Peyer's patch (tissue), 4 donors: ENCODE results near the gene CEP85L.

Experiments used
- CTCF ChIP-seq, 6 experiments: fragments of 450-650 bp in 4 of 6; fragments of 200-600 bp in 2 of 6; sonication (generic) in 1 of 6; IDR thresholded peaks; one replicate each; pipeline ENCODE4 v1.5.1; 2017 to 2019; ENCODE audit warnings: antibody characterized with exemption in 6 of 6, mild to moderate bottlenecking in 3 of 6, moderate library complexity in 1 of 6
- POLR2A ChIP-seq, 2 donors: fragments of 450-650 bp; IDR thresholded peaks; one replicate each; pipeline ENCODE4 v1.5.1; 2017; ENCODE audit warnings: antibody characterized with exemption in 2 of 2, mild to moderate bottlenecking in 2 of 2, moderate library complexity in 2 of 2

- TF ChIP-seq CTCF (IDR thresholded peaks at IDR 0.05), result no peak
- no peak for TF ChIP-seq POLR2A (IDR thresholded peaks at IDR 0.05)
Observed at GRCh38 chr6:118542184-118542952, 109.0 kb downstream of the CEP85L start.
